Liver (tissue), 3 donors: Measurements from ENCODE around the gene GARIN5A.

Experiments used
- EGR1 ChIP-seq, 2 donors: IDR thresholded peaks; 2 replicates each; pipeline ENCODE4 v1.6.1; 2016 to 2018; ENCODE audit warnings: antibody characterized with exemption in 2 of 2, low read depth in 2 of 2
- GABPA ChIP-seq, 2 donors: IDR thresholded peaks in 1 of 2; conservative IDR thresholded peaks in 1 of 2; 2 replicates each; pipeline ENCODE4 v1.6.1; 2016; ENCODE audit warnings: antibody characterized with exemption in 2 of 2, mild to moderate bottlenecking in 1 of 2, moderate library complexity in 1 of 2
- JUND ChIP-seq, 2 donors: IDR thresholded peaks; 2 replicates each; pipeline ENCODE4 v1.6.1; 2016; ENCODE audit warnings: antibody characterized with exemption in 2 of 2
- SP1 ChIP-seq: IDR thresholded peaks from 2 replicates; pipeline ENCODE4 v1.6.1; 2018; ENCODE audit warnings: antibody characterized with exemption, mild to moderate bottlenecking
- YY1 ChIP-seq: IDR thresholded peaks from 2 replicates; pipeline ENCODE4 v1.6.1; 2016; ENCODE audit warnings: antibody characterized with exemption, mild to moderate bottlenecking
- TF ChIP-seq, protein P1 (sequence below): fragments of 150-350 bp; IDR thresholded peaks from 2 replicates; pipeline ENCODE4 v1.5.1; 2017; ENCODE audit warnings: improper control_type of control experiment, low read depth, low read length; ENCODE audit not compliant: missing input control
- TF ChIP-seq, protein P2 (sequence below): IDR thresholded peaks from 2 replicates; pipeline ENCODE4 v1.6.1; 2016; ENCODE audit warnings: antibody characterized with exemption, mild to moderate bottlenecking
- TF ChIP-seq, protein P3 (sequence below): IDR thresholded peaks from 2 replicates; pipeline ENCODE4 v1.6.1; 2016; ENCODE audit warnings: antibody characterized with exemption
- TF ChIP-seq, protein P4 (sequence below): IDR thresholded peaks from 2 replicates; pipeline ENCODE4 v1.6.1; 2016; ENCODE audit warnings: antibody characterized with exemption
- donor health status: healthy.
- donor health status: healthy.

DNA sequence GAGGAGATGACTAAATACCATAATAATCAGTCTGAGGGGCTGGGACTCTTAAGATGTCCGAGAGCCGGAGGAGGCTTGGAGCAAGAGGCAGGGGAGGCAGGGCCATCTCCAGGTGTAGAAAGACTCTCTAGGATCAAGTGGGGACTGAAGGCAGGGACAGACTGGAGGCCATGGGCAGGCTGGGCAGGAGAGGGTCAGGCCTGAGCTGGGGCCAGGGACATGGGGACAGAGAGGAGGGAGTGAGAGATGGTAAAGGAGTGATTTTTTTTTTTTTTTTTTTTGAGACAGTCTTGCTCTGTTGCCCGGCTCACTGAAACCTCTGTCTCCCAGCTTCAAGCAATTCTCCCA lies 32.2 kb upstream of the GARIN5A start:
- TF ChIP-seq, protein P1, sequence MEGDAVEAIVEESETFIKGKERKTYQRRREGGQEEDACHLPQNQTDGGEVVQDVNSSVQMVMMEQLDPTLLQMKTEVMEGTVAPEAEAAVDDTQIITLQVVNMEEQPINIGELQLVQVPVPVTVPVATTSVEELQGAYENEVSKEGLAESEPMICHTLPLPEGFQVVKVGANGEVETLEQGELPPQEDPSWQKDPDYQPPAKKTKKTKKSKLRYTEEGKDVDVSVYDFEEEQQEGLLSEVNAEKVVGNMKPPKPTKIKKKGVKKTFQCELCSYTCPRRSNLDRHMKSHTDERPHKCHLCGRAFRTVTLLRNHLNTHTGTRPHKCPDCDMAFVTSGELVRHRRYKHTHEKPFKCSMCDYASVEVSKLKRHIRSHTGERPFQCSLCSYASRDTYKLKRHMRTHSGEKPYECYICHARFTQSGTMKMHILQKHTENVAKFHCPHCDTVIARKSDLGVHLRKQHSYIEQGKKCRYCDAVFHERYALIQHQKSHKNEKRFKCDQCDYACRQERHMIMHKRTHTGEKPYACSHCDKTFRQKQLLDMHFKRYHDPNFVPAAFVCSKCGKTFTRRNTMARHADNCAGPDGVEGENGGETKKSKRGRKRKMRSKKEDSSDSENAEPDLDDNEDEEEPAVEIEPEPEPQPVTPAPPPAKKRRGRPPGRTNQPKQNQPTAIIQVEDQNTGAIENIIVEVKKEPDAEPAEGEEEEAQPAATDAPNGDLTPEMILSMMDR, result no peak
- no peak for TF ChIP-seq JUND (IDR thresholded peaks at IDR 0.05)
- TF ChIP-seq, protein P2, sequence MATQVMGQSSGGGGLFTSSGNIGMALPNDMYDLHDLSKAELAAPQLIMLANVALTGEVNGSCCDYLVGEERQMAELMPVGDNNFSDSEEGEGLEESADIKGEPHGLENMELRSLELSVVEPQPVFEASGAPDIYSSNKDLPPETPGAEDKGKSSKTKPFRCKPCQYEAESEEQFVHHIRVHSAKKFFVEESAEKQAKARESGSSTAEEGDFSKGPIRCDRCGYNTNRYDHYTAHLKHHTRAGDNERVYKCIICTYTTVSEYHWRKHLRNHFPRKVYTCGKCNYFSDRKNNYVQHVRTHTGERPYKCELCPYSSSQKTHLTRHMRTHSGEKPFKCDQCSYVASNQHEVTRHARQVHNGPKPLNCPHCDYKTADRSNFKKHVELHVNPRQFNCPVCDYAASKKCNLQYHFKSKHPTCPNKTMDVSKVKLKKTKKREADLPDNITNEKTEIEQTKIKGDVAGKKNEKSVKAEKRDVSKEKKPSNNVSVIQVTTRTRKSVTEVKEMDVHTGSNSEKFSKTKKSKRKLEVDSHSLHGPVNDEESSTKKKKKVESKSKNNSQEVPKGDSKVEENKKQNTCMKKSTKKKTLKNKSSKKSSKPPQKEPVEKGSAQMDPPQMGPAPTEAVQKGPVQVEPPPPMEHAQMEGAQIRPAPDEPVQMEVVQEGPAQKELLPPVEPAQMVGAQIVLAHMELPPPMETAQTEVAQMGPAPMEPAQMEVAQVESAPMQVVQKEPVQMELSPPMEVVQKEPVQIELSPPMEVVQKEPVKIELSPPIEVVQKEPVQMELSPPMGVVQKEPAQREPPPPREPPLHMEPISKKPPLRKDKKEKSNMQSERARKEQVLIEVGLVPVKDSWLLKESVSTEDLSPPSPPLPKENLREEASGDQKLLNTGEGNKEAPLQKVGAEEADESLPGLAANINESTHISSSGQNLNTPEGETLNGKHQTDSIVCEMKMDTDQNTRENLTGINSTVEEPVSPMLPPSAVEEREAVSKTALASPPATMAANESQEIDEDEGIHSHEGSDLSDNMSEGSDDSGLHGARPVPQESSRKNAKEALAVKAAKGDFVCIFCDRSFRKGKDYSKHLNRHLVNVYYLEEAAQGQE, result no peak
- TF ChIP-seq SP1, result no peak
- TF ChIP-seq, protein P3, sequence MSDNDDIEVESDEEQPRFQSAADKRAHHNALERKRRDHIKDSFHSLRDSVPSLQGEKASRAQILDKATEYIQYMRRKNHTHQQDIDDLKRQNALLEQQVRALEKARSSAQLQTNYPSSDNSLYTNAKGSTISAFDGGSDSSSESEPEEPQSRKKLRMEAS, result no peak
- no peak for TF ChIP-seq EGR1 (IDR thresholded peaks at IDR 0.05; ENCODE audit: low read depth in 2 of 2)
- TF ChIP-seq, protein P4, sequence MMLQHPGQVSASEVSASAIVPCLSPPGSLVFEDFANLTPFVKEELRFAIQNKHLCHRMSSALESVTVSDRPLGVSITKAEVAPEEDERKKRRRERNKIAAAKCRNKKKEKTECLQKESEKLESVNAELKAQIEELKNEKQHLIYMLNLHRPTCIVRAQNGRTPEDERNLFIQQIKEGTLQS, result no peak
- TF ChIP-seq YY1, result no peak
- TF ChIP-seq GABPA (IDR thresholded peaks at IDR 0.05 in 1 of 2, conservative IDR thresholded peaks at IDR 0.05 in 1 of 2), result no peak
